Osteocyte (in vitro differentiated cells): ENCODE results near the gene ALX4. TPM values are rescaled to one million over a fixed set of nuclear protein-coding genes. Genes with fewer than 3 reads are reported as not detected.

Source experiments
- DNase-seq: peaks from one replicate; pipeline ENCODE4 v3.0.0; 2021; ENCODE audit warnings: mixed read lengths; ENCODE audit not compliant: unreplicated experiment; ENCODE audit errors: extremely low spot score
- H3K27ac Mint-ChIP-seq: one replicate; pipeline ENCODE4 v1.8.0; 2021; ENCODE audit warnings: mild to moderate bottlenecking, mixed read lengths; ENCODE audit not compliant: unreplicated experiment
- H3K27me3 Mint-ChIP-seq: one replicate; pipeline ENCODE4 v1.8.0; 2021; ENCODE audit warnings: mixed read lengths; ENCODE audit not compliant: unreplicated experiment
- H3K36me3 Mint-ChIP-seq: one replicate; pipeline ENCODE4 v1.8.0; 2021; ENCODE audit warnings: mixed read lengths; ENCODE audit not compliant: unreplicated experiment
- H3K4me1 Mint-ChIP-seq: one replicate; pipeline ENCODE4 v1.8.0; 2021; ENCODE audit warnings: mixed read lengths; ENCODE audit not compliant: unreplicated experiment
- H3K4me3 Mint-ChIP-seq: one replicate; pipeline ENCODE4 v1.8.0; 2021; ENCODE audit warnings: mild to moderate bottlenecking, moderate library complexity, mixed read lengths; ENCODE audit not compliant: unreplicated experiment
- H3K9me3 Mint-ChIP-seq: one replicate; pipeline ENCODE4 v1.8.0; 2021; ENCODE audit warnings: mixed read lengths; ENCODE audit not compliant: unreplicated experiment
- CTCF ChIP-seq: fragments of 200-600 bp; sonication (generic); IDR thresholded peaks from 2 replicates; pipeline ENCODE4 v1.5.0; 2021; ENCODE audit warnings: antibody characterized with exemption, mild to moderate bottlenecking, moderate library complexity
- long read RNA-seq: library from polyadenylated mRNA; unstranded; transcript quantifications from one replicate; pipeline ENCODE4 v2.0.0, GENCODE V29; 2021
- total RNA-seq: library from RNA; stranded (reverse); gene quantifications from 2 replicates; pipeline ENCODE4 v1.2.1, GENCODE V29; 2021

ALX4 gene
- total RNA-seq, result not detected in 2 replicates
- long read RNA-seq, result 0 reads

- no peak for TF ChIP-seq CTCF
- H3K4me3 Mint-ChIP-seq, result peak within 1 kb of the TSS; percentile 51
These were observed at the start of gene ALX4 for GRCh38 chr11:44309478-44310205. Gene ALX4 (minus strand): TSS chr11:44310139. CDS start chr11:44310062, 77 bp downstream.

GRCh38 chr11:44359162-44359561 is 49.2 kb upstream of the ALX4 start:
- Mint-ChIP-seq H3K36me3 (no peaks in the 10 kb centered on the region), H3K4me3 (no peak overlapping the region), H3K4me1 (no peaks in the 10 kb centered on the region), H3K27ac (no peak overlapping the region), H3K27me3 (peaks cover 52% of the 10 kb centered on the region), H3K9me3 (no peaks in the 10 kb centered on the region)
- TF ChIP-seq CTCF, result no peak
- no peak for DNase-seq

More at GRCh38 chr11:44309478-44310205, at the start of gene ALX4:
- Mint-ChIP-seq H3K9me3 (no peaks in the 10 kb centered on the region), H3K36me3 (no peaks in the 10 kb centered on the region), H3K27me3 (peaks cover 90% of the 10 kb centered on the region), H3K4me1 (peaks cover 32% of the 10 kb centered on the region), H3K27ac (no peak within 1 kb of the TSS)
- no peak for DNase-seq

- Mint-ChIP-seq H3K27ac (no peak overlapping the region), H3K4me1 (no peaks in the 10 kb centered on the region), H3K4me3 (no peak overlapping the region), H3K36me3 (no peaks in the 10 kb centered on the region), H3K27me3 (peaks cover 47% of the 10 kb centered on the region), H3K9me3 (no peaks in the 10 kb centered on the region)
- no peak for DNase-seq
- TF ChIP-seq CTCF, result no peak
These were observed 48.8 kb upstream of the ALX4 start for GRCh38 chr11:44358713-44359112.

- no peaks in the 10 kb centered on the region for H3K9me3 Mint-ChIP-seq
- peaks cover 39% of the 10 kb centered on the region for H3K27me3 Mint-ChIP-seq
- no peaks in the 10 kb centered on the region for H3K36me3 Mint-ChIP-seq
- no peaks in the 10 kb centered on the region for H3K4me1 Mint-ChIP-seq
- no peak for TF ChIP-seq CTCF
- no peak overlapping the region for H3K27ac Mint-ChIP-seq
- no peak overlapping the region for H3K4me3 Mint-ChIP-seq
- no peak for DNase-seq
These were observed 47.8 kb upstream of the ALX4 start for GRCh38 chr11:44357711-44358110.

- H3K27ac Mint-ChIP-seq, result no peak overlapping the region
- no peaks in the 10 kb centered on the region for H3K36me3 Mint-ChIP-seq
- H3K4me1 Mint-ChIP-seq, result no peaks in the 10 kb centered on the region
- no peak for TF ChIP-seq CTCF
- no peak overlapping the region for H3K4me3 Mint-ChIP-seq
- H3K27me3 Mint-ChIP-seq, result peaks cover 32% of the 10 kb centered on the region
- no peaks in the 10 kb centered on the region for H3K9me3 Mint-ChIP-seq
- DNase-seq, result no peak
These were observed 46.4 kb upstream of the ALX4 start for GRCh38 chr11:44356351-44356750.
